GM23338 (cell line): ENCODE data around the gene EYA4. TPM values are rescaled to one million over a fixed set of nuclear protein-coding genes. Genes with fewer than 3 reads are reported as not detected.

Experiments
- ATAC-seq: fragments of 200-7000 bp; cut with Tn5 transposase; 3 replicates; pipeline ENCODE4 v1.9.1; 2020
- DNase-seq: peaks from one replicate; pipeline ENCODE4 v3.0.0-alpha.2; 2015; ENCODE audit warnings: low spot score
- H2AFZ ChIP-seq: fragments of 200-600 bp; sonication (generic); 2 replicates; pipeline ENCODE4 v1.8.0; 2016; ENCODE audit warnings: antibody characterized with exemption, mild to moderate bottlenecking, moderate library complexity
- H3F3A ChIP-seq: fragments of 200-600 bp; sonication (generic); replicated peaks from 2 replicates; pipeline ENCODE4 v1.8.0; 2017; ENCODE audit warnings: antibody characterized with exemption, mixed run types, low read depth
- H3K27ac ChIP-seq: fragments of 200-600 bp; sonication (generic); 2 replicates; pipeline ENCODE4 v1.6.1; 2016; ENCODE audit warnings: low read depth
- H3K27me3 ChIP-seq: fragments of 200-600 bp; sonication (generic); 2 replicates; pipeline ENCODE4 v1.8.0; 2016; ENCODE audit warnings: mild to moderate bottlenecking, mixed run types, moderate library complexity; ENCODE audit not compliant: insufficient read depth
- H3K36me3 ChIP-seq: fragments of 200-600 bp; sonication (generic); 2 replicates; pipeline ENCODE4 v1.8.0; 2016; ENCODE audit warnings: mild to moderate bottlenecking; ENCODE audit not compliant: insufficient read depth
- H3K4me1 ChIP-seq: fragments of 200-600 bp; sonication (generic); 2 replicates; pipeline ENCODE4 v1.8.0; 2016; ENCODE audit warnings: mild to moderate bottlenecking, moderate library complexity; ENCODE audit not compliant: insufficient read depth
- H3K4me2 ChIP-seq: fragments of 200-600 bp; sonication (generic); 2 replicates; pipeline ENCODE4 v1.7.1; 2017; ENCODE audit warnings: mixed run types
- H3K4me3 ChIP-seq: fragments of 200-600 bp; sonication (generic); 2 replicates; pipeline ENCODE4 v1.6.1; 2016; ENCODE audit warnings: mixed run types
- H3K79me2 ChIP-seq: fragments of 200-600 bp; sonication (generic); replicated peaks from 2 replicates; pipeline ENCODE4 v1.8.0; 2017; ENCODE audit warnings: mild to moderate bottlenecking; ENCODE audit not compliant: insufficient read depth
- H3K9me2 ChIP-seq: fragments of 200-600 bp; sonication (generic); 2 replicates; pipeline ENCODE4 v1.8.0; 2017; ENCODE audit not compliant: insufficient read depth
- H4K20me1 ChIP-seq: fragments of 200-600 bp; sonication (generic); replicated peaks from 2 replicates; pipeline ENCODE4 v1.8.0; 2017; ENCODE audit warnings: mild to moderate bottlenecking; ENCODE audit not compliant: insufficient read depth
- H3K27ac Mint-ChIP-seq: 2 replicates; pipeline ENCODE4 v1.8.0; 2020; ENCODE audit warnings: inconsistent platforms, mild to moderate bottlenecking, moderate library complexity, mixed read lengths
- H3K27me3 Mint-ChIP-seq: 3 replicates; pipeline ENCODE4 v1.8.0; 2022; ENCODE audit warnings: low read depth, mild to moderate bottlenecking, moderate library complexity, mixed read lengths, inconsistent platforms; ENCODE audit not compliant: insufficient read depth, poor library complexity
- H3K36me3 Mint-ChIP-seq: 3 replicates; pipeline ENCODE4 v1.8.0; 2021; ENCODE audit warnings: low read depth, mild to moderate bottlenecking, inconsistent platforms, moderate library complexity, mixed read lengths
- H3K4me1 Mint-ChIP-seq: 3 replicates; pipeline ENCODE4 v1.8.0; 2020; ENCODE audit warnings: mild to moderate bottlenecking, inconsistent platforms, mixed read lengths
- H3K4me3 Mint-ChIP-seq: 3 replicates; pipeline ENCODE4 v1.8.0; 2021; ENCODE audit warnings: moderate library complexity, mild to moderate bottlenecking, inconsistent platforms, mixed read lengths
- H3K9me3 Mint-ChIP-seq: 3 replicates; pipeline ENCODE4 v1.8.0; 2020; ENCODE audit warnings: moderate library complexity, mild to moderate bottlenecking, inconsistent platforms, mixed read lengths
- EZH2 ChIP-seq: fragments of 200-600 bp; sonication (generic); IDR thresholded peaks from one replicate; pipeline ENCODE4 v1.8.0; 2017; ENCODE audit warnings: antibody characterized with exemption, mild to moderate bottlenecking, low read depth; ENCODE audit not compliant: unreplicated experiment
- JUNB ChIP-seq: IDR thresholded peaks from one replicate; pipeline ENCODE4 v1.6.1; 2016; ENCODE audit warnings: antibody characterized with exemption; ENCODE audit not compliant: unreplicated experiment
- POLR2AphosphoS5 ChIP-seq: IDR thresholded peaks from 2 replicates; pipeline ENCODE4 v1.6.1; 2016; ENCODE audit warnings: antibody characterized with exemption, low read depth
- REST ChIP-seq: IDR thresholded peaks from one replicate; pipeline ENCODE4 v1.6.1; 2018; ENCODE audit warnings: antibody characterized with exemption; ENCODE audit not compliant: unreplicated experiment
- STAT1 ChIP-seq: IDR thresholded peaks from one replicate; pipeline ENCODE4 v1.6.1; 2016; ENCODE audit warnings: antibody characterized with exemption; ENCODE audit not compliant: unreplicated experiment
- ZNF331 ChIP-seq: fragments of 250-450 bp; sonication (Bioruptor Pico); IDR thresholded peaks from 2 replicates; pipeline ENCODE4 v1.5.0; 2020; ENCODE audit warnings: low read depth, mild to moderate bottlenecking, moderate library complexity
- polyA plus RNA-seq: library from polyadenylated mRNA; unstranded; fragments of >200 nt; fragmentation: Nextera tagmentation; extraction: Ambion mirVana; gene quantifications from 2 replicates; pipeline ENCODE4 v1.2.1, GENCODE V29; 2016
- total RNA-seq: library from RNA; depleted of rRNA; stranded (reverse); fragments of >200 nt; shearing (Covaris generic); gene quantifications from 2 replicates; pipeline ENCODE4 v1.2.3, GENCODE V29; 2014
- TF ChIP-seq, protein P1 (sequence below): fragments of 250-450 bp; sonication (Bioruptor Pico); IDR thresholded peaks from 2 replicates; pipeline ENCODE4 v1.5.0; 2020; ENCODE audit warnings: mild to moderate bottlenecking, moderate library complexity
- TF ChIP-seq, protein P2 (sequence below): IDR thresholded peaks from 2 replicates; pipeline ENCODE4 v1.6.1; 2016; ENCODE audit warnings: antibody characterized with exemption

Gene EYA4
- total and polyA plus RNA-seq, 2 experiments from 2014 or later, result 0.05 to 0.21 TPM

DNA sequence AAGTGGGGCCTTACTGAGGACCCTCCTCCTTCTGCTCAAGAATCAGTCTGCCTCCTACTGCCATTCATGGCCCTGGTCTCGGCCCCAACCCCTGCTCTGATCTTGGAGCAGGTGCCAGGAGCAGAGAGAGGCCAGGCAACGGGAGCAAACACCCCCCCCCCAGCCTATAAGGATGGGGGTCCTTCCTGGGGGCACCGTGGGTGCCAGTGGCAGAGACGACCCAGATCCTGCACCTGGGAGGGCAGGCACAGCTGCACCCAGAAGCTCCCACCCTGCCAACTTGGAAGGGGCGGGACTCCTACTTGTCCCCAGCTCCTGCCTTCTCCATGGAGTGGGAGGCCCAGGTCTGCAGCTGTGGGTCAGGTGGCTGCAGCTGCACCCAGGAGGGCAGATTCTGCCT is 183.2 kb downstream of the EYA4 start (continued):
- TF ChIP-seq, protein P1, sequence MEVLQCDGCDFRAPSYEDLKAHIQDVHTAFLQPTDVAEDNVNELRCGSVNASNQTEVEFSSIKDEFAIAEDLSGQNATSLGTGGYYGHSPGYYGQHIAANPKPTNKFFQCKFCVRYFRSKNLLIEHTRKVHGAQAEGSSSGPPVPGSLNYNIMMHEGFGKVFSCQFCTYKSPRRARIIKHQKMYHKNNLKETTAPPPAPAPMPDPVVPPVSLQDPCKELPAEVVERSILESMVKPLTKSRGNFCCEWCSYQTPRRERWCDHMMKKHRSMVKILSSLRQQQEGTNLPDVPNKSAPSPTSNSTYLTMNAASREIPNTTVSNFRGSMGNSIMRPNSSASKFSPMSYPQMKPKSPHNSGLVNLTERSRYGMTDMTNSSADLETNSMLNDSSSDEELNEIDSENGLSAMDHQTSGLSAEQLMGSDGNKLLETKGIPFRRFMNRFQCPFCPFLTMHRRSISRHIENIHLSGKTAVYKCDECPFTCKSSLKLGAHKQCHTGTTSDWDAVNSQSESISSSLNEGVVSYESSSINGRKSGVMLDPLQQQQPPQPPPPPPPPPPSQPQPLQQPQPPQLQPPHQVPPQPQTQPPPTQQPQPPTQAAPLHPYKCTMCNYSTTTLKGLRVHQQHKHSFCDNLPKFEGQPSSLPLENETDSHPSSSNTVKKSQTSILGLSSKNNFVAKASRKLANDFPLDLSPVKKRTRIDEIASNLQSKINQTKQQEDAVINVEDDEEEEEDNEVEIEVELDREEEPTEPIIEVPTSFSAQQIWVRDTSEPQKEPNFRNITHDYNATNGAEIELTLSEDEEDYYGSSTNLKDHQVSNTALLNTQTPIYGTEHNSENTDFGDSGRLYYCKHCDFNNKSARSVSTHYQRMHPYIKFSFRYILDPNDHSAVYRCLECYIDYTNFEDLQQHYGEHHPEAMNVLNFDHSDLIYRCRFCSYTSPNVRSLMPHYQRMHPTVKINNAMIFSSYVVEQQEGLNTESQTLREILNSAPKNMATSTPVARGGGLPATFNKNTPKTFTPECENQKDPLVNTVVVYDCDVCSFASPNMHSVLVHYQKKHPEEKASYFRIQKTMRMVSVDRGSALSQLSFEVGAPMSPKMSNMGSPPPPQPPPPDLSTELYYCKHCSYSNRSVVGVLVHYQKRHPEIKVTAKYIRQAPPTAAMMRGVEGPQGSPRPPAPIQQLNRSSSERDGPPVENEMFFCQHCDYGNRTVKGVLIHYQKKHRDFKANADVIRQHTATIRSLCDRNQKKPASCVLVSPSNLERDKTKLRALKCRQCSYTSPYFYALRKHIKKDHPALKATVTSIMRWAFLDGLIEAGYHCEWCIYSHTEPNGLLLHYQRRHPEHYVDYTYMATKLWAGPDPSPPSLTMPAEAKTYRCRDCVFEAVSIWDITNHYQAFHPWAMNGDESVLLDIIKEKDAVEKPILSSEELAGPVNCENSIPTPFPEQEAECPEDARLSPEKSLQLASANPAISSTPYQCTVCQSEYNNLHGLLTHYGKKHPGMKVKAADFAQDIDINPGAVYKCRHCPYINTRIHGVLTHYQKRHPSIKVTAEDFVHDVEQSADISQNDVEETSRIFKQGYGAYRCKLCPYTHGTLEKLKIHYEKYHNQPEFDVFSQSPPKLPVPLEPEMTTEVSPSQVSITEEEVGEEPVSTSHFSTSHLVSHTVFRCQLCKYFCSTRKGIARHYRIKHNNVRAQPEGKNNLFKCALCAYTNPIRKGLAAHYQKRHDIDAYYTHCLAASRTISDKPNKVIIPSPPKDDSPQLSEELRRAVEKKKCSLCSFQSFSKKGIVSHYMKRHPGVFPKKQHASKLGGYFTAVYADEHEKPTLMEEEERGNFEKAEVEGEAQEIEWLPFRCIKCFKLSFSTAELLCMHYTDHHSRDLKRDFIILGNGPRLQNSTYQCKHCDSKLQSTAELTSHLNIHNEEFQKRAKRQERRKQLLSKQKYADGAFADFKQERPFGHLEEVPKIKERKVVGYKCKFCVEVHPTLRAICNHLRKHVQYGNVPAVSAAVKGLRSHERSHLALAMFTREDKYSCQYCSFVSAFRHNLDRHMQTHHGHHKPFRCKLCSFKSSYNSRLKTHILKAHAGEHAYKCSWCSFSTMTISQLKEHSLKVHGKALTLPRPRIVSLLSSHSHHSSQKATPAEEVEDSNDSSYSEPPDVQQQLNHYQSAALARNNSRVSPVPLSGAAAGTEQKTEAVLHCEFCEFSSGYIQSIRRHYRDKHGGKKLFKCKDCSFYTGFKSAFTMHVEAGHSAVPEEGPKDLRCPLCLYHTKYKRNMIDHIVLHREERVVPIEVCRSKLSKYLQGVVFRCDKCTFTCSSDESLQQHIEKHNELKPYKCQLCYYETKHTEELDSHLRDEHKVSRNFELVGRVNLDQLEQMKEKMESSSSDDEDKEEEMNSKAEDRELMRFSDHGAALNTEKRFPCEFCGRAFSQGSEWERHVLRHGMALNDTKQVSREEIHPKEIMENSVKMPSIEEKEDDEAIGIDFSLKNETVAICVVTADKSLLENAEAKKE (CRISPR knock-in tag), result no peak
- TF ChIP-seq, protein P2, sequence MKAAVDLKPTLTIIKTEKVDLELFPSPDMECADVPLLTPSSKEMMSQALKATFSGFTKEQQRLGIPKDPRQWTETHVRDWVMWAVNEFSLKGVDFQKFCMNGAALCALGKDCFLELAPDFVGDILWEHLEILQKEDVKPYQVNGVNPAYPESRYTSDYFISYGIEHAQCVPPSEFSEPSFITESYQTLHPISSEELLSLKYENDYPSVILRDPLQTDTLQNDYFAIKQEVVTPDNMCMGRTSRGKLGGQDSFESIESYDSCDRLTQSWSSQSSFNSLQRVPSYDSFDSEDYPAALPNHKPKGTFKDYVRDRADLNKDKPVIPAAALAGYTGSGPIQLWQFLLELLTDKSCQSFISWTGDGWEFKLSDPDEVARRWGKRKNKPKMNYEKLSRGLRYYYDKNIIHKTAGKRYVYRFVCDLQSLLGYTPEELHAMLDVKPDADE, result no peak
- TF ChIP-seq STAT1, result no peak

- no peaks in the 10 kb centered on the region for H3K27me3 Mint-ChIP-seq
- H3K27ac ChIP-seq, result no peak overlapping the region
- H3K4me3 ChIP-seq, result no peak overlapping the region
- H3K9me2 ChIP-seq, result no peaks in the 10 kb centered on the region
- ATAC-seq (no peak), DNase-seq (no peak)
- H3F3A ChIP-seq, result no peaks in the 10 kb centered on the region
- H3K36me3 Mint-ChIP-seq, result no peaks in the 10 kb centered on the region
- H2AFZ ChIP-seq, result no peak overlapping the region
- peaks cover 9% of the 10 kb centered on the region for H3K4me1 Mint-ChIP-seq
- H3K36me3 ChIP-seq, result no peaks in the 10 kb centered on the region
- H4K20me1 ChIP-seq, result no peaks in the 10 kb centered on the region
- no peaks in the 10 kb centered on the region for H3K79me2 ChIP-seq
- H3K9me3 Mint-ChIP-seq, result no peaks in the 10 kb centered on the region
- no peak overlapping the region for H3K4me3 Mint-ChIP-seq
- H3K4me1 ChIP-seq, result no peaks in the 10 kb centered on the region
- no peak overlapping the region for H3K27ac Mint-ChIP-seq
- H3K27me3 ChIP-seq, result no peaks in the 10 kb centered on the region
- no peak overlapping the region for H3K4me2 ChIP-seq
- TF ChIP-seq JUNB (no peak), EZH2 (no peak), POLR2AphosphoS5 (no peak), STAT1 (no peak), REST (no peak), ZNF331 (CRISPR knock-in tag) (no peak)
- TF ChIP-seq, protein P2, result no peak
Measured at GRCh38 chr6:133426038-133426437, 184.9 kb downstream of the EYA4 start.
